ENCODE results near the gene GCNA. TPM values are rescaled to one million over a fixed set of nuclear protein-coding genes. Genes with fewer than 3 reads are reported as not detected.
"Not testable (repeated sequence)": the region's sequence is repeated elsewhere in the genome, so short reads cannot be mapped to it uniquely, and the experiment has no call there.

Gene GCNA
- total and polyA plus RNA-seq, 12 donors, result 0.18 to 23.3 (median 2.2) TPM

GRCh38 chrX:71581210-71581609 is 3.0 kb downstream of the GCNA start:
- Histone ChIP-seq H3K9me3 (replicated peaks in 1 of 3) (no peaks in the 10 kb centered on the region), H3K27me3 (no peaks in the 10 kb centered on the region), H3K4me1 (replicated peaks in 1 of 2) (no peaks in the 10 kb centered on the region), H3K27ac (no peak overlapping the region), H3K36me3 (replicated peaks in 1 of 2) (peaks cover 0 to 4% of the 10 kb centered on the region in 2 donors), H3K4me3 (no peak overlapping the region)
- intact Hi-C loops (cut with DNase I), result no loop called here
- TF ChIP-seq POLR2A (IDR thresholded peaks at IDR 0.05) (no peak), CTCF (IDR thresholded peaks at IDR 0.05) (no peak)
- DNase-seq, result no peak
- 70 to 80% (median 74%) methylated on average over 5 of the region's 5 CpGs for WGBS, 4 donors

- intact Hi-C loops (cut with DNase I), result no loop called here
- no peaks in the 10 kb centered on the region for H3K4me1 ChIP-seq (replicated peaks in 1 of 2)
- TF ChIP-seq POLR2A (IDR thresholded peaks at IDR 0.05) (no peak), CTCF (IDR thresholded peaks at IDR 0.05) (no peak)
- WGBS, 4 donors, result 84 to 92% (median 88%) methylated on average over 2 of the region's 2 CpGs
- H3K27me3 ChIP-seq, result no peaks in the 10 kb centered on the region
- H3K9me3 ChIP-seq (replicated peaks in 1 of 3), result no peaks in the 10 kb centered on the region
- H3K4me3 ChIP-seq, result no peak overlapping the region
- no peak for DNase-seq
- H3K27ac ChIP-seq, result no peak overlapping the region
- no peaks in the 10 kb centered on the region for H3K36me3 ChIP-seq (replicated peaks in 1 of 2)
Observed at GRCh38 chrX:71586929-71587328, 8.7 kb downstream of the GCNA start.

DNA sequence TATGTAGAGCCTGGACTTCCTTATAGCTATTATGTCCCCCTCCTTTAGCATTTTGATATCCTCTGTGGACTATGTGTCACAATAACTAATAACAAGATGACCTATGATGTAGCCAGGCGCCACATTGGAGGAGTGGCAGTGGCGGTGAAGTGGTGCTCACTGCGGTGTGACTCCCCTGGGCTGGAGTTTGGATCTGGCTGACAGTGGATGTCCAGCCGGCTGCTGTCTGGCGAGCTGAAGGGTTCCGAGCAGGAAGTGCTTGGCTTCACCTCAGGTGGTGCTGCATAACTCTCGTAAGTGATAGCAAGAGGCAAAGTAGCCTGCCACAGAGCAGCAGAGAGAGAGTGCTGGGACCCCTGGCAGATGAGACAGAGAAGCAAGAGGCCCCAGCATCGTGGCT is 15.0 kb downstream of the GCNA start:
- DNase-seq; intact Hi-C loops (cut with DNase I); H3K9me3 ChIP-seq (replicated peaks in 1 of 3); H3K4me1 ChIP-seq (replicated peaks in 1 of 2); H3K4me3 ChIP-seq; H3K36me3 ChIP-seq (replicated peaks in 1 of 2); H3K27ac ChIP-seq: not testable (repeated sequence)
- 81 to 96% (median 89%) methylated on average over 4 to 7 of the region's 8 CpGs; no CpG with 5 or more reads in 1 of the 4 donors for WGBS, 4 donors
- peaks cover 11% of the 10 kb centered on the region for H3K27me3 ChIP-seq

DNA sequence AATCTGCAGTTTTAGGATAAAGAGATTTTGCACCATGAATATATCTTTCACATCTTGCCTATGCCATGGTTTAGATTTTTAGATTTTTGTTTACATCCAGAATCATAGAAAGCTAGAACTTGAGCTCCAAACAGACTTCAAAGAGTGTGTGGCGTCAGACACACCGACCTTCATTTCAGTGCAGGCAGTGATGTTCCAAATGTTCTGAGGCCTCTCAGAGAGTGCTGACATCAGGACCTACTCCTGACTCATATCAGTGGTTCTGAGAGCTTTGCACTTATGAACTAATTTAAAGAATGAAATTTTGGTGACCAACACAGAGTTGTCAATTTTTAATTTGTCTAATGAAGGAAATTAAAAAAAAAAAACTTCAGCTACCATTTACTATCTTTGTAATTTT is 21.7 kb downstream of the GCNA start:
- TF ChIP-seq CTCF (IDR thresholded peaks at IDR 0.05), result no peak
- TF ChIP-seq POLR2A (IDR thresholded peaks at IDR 0.05), result no peak
- intact Hi-C loops (cut with DNase I), result no loop called here

DNA sequence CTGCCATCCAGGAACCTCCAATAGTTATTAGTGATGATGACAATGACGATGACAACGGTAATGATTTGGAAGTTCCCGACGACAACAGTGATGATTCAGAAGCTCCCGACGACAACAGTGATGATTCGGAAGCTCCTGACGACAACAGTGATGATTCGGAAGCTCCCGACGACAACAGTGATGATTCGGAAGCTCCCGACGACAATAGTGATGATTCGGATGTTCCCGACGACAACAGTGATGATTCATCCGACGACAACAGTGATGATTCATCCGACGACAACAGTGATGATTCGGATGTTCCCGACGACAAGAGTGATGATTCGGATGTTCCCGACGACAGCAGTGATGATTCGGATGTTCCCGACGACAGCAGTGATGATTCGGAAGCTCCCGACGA is 25.4 kb downstream of the GCNA start:
- no peak for TF ChIP-seq POLR2A (IDR thresholded peaks at IDR 0.05)
- TF ChIP-seq CTCF (IDR thresholded peaks at IDR 0.05), result no peak
- no peak for DNase-seq
- Histone ChIP-seq H3K36me3 (replicated peaks in 1 of 2) (peaks cover 0 to 27% of the 10 kb centered on the region in 2 donors), H3K4me3 (no peak overlapping the region), H3K27ac (peak overlapping the region in 1 of 5 donors; percentile 3), H3K4me1 (replicated peaks in 1 of 2) (no peaks in the 10 kb centered on the region), H3K9me3 (replicated peaks in 1 of 3) (no peaks in the 10 kb centered on the region), H3K27me3 (no peaks in the 10 kb centered on the region)
- intact Hi-C loops (cut with DNase I), result no loop called here
- WGBS, 4 donors, result 61 to 81% (median 73%) methylated on average over 26 to 33 of the region's 33 CpGs

More for the DNA sequence above, 21.7 kb downstream of the GCNA start:
- H3K4me3 ChIP-seq, result no peak overlapping the region
- DNase-seq, result peak in 2 of 7 donors; percentile 37 to 44
- no peaks in the 10 kb centered on the region for H3K9me3 ChIP-seq (replicated peaks in 1 of 3)
- no peaks in the 10 kb centered on the region for H3K4me1 ChIP-seq (replicated peaks in 1 of 2)
- peaks cover 11% of the 10 kb centered on the region for H3K27me3 ChIP-seq
- H3K27ac ChIP-seq, result no peak overlapping the region
- 43 to 78% (median 47%) methylated on average over 2 of the region's 2 CpGs for WGBS, 4 donors
- peaks cover 0 to 13% of the 10 kb centered on the region in 2 donors for H3K36me3 ChIP-seq (replicated peaks in 1 of 2)

Data from adrenal gland (tissue), 12 donors.